ENCODE measurements around the gene LRRC38. TPM values are rescaled to one million over a fixed set of nuclear protein-coding genes. Genes with fewer than 3 reads are reported as not detected.

The LRRC38 gene
- total RNA-seq, 5 donors from 2014 or later (not counting 1 experiment from before 2014, with no cell fraction given) = 0.13 TPM; not detected in 4

DNA sequence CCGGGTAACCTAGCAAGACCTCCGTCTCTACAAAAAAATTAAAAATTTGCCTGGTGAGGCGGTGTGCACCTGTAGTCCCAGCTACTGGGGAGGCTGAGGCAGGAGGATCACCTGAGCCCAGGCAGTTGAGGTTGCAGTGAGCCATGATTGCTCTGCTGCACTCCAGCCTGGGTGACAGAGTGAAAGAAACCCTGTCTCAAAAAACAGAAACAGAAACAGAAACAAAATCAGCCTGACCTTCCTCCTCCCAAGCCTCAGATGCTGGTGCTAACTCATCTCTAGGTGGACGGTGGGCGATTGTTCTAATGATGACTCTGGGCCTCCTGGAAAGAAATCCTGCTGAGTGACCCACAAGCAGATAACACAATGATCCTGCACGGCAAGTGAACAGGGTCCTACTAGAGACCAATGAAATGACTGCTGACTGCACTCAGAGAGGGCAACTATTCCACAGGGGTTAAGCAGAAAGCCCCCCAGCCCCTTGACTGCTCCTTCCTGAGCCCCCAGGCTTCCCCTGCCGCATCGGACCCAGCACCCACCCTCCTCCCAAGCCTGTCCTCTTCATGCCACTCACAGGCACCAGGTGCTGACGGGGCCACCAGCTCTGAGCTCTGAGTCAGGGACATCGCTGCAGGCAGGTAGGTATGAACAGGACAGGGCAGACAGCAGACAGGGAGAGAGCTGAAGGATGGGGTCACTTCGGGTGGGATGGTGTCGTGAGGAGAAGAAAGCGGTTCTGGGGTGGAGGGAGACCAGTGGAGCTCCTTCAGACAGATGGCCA, 27.8 kb upstream of the LRRC38 start:
- H3K27me3 ChIP-seq (replicated peaks in 1 of 2; ENCODE audit: control insufficient read depth in 2 of 2, extremely low read depth in 1 of 2, insufficient read depth in 2 of 2, low read length in 1 of 2) = peaks cover 0 to 10% of the 10 kb centered on the region in 2 experiments
- POLR2A ChIA-PET = no interaction called here

DNA sequence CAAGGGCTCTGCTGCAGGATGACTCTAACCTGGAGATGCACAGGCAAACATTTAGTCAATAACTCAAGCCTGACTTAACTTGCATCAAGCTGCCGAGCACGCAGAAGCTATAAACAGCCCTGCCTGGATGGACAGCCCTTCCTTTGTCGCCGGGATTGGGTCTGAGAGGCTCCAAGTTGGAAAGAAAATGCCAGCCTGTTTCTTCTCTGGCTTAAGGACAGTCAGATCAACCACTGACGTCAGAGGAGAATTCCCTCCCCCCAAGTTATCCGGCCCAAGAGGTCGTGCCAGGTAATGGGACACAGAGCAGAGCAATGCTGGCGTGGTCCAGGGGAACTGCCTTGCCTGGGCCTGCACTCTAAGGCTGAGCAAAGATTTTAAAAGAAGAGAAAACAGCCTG, 27.1 kb upstream of the LRRC38 start:
- Mint-ChIP-seq H3K9me3 (no peaks in the 10 kb centered on the region), H3K27ac (no peak overlapping the region), H3K36me3 (no peaks in the 10 kb centered on the region), H3K4me1 (no peaks in the 10 kb centered on the region), H3K4me3 (no peak overlapping the region), H3K27me3 (peaks cover 3 to 4% of the 10 kb centered on the region in 2 donors)
- no peak overlapping the region for H3K27ac ChIP-seq (ENCODE audit: low read length)
- 86% methylated on average over 5 of the region's 8 CpGs for WGBS (ENCODE audit: insufficient coverage)
- H3K9me3 ChIP-seq = no peaks in the 10 kb centered on the region
- H3K4me3 ChIP-seq (ENCODE audit: control insufficient read depth in 1 of 2, extremely low read depth in 1 of 2, low read length in 1 of 2) = no peak overlapping the region
- peaks cover 0 to 14% of the 10 kb centered on the region in 2 experiments for H3K27me3 ChIP-seq (replicated peaks in 1 of 2; ENCODE audit: control insufficient read depth in 2 of 2, extremely low read depth in 1 of 2, insufficient read depth in 2 of 2, low read length in 1 of 2)
- DNase-seq = no peak
- ChIA-PET CTCF (no interaction called here), POLR2A (no interaction called here)
- no peaks in the 10 kb centered on the region for H3K4me1 ChIP-seq (ENCODE audit: control insufficient read depth in 1 of 2, extremely low read depth in 1 of 2, insufficient read depth in 2 of 2, low read length in 2 of 2)
- ATAC-seq (replicated peaks in 1 of 4) = no peak
- H3K36me3 ChIP-seq (ENCODE audit: control insufficient read depth in 2 of 2, extremely low read depth in 1 of 2, insufficient read depth in 1 of 2, low read length in 1 of 2) = no peaks in the 10 kb centered on the region

More for the DNA sequence above, 27.8 kb upstream of the LRRC38 start:
- H3K9me3 ChIP-seq = no peaks in the 10 kb centered on the region
- no peaks in the 10 kb centered on the region for H3K4me1 Mint-ChIP-seq
- H3K27ac ChIP-seq (ENCODE audit: low read length) = no peak overlapping the region
- no peak for DNase-seq
- H3K9me3 Mint-ChIP-seq = no peaks in the 10 kb centered on the region
- no peaks in the 10 kb centered on the region for H3K36me3 ChIP-seq (ENCODE audit: control insufficient read depth in 2 of 2, extremely low read depth in 1 of 2, insufficient read depth in 1 of 2, low read length in 1 of 2)
- 85% methylated on average over 12 of the region's 13 CpGs for WGBS (ENCODE audit: insufficient coverage)
- H3K4me3 ChIP-seq (ENCODE audit: control insufficient read depth in 1 of 2, extremely low read depth in 1 of 2, low read length in 1 of 2) = no peak overlapping the region
- H3K27ac Mint-ChIP-seq = no peak overlapping the region
- H3K27me3 Mint-ChIP-seq = peaks cover 7 to 9% of the 10 kb centered on the region in 2 donors
- CTCF ChIA-PET = no interaction called here
- no peaks in the 10 kb centered on the region for H3K4me1 ChIP-seq (ENCODE audit: control insufficient read depth in 1 of 2, extremely low read depth in 1 of 2, insufficient read depth in 2 of 2, low read length in 2 of 2)
- H3K36me3 Mint-ChIP-seq = no peaks in the 10 kb centered on the region
- no peak for ATAC-seq (replicated peaks in 1 of 4)
- H3K4me3 Mint-ChIP-seq = no peak overlapping the region

DNA sequence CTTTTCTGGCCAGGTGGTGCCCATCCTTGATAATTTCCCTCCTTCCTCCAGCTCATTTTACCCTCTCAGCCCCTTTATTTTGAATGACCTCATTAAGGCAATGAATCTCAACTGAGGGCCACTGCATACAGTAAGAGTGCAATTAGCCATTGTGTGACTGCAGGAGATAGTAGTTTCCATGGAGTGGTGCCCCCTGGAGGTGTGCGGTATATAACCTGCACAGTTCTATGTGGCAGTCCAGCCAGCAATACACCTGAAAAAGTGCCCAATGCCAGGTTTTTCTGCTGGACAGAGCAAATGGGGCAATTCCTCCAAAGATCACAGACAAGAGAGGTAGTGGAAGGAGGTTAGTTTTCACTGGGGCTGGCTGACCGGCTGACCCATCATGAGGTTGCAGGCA, 25.9 kb upstream of the LRRC38 start:
- DNase-seq = no peak
- H3K4me1 ChIP-seq (ENCODE audit: control insufficient read depth in 1 of 2, extremely low read depth in 1 of 2, insufficient read depth in 2 of 2, low read length in 2 of 2) = no peaks in the 10 kb centered on the region
- WGBS (ENCODE audit: insufficient coverage) = 100% methylated on average over 1 of the region's 2 CpGs
- no peaks in the 10 kb centered on the region for H3K4me1 Mint-ChIP-seq
- peaks cover 2 to 7% of the 10 kb centered on the region in 2 donors for H3K27me3 Mint-ChIP-seq
- no peak overlapping the region for H3K27ac Mint-ChIP-seq
- H3K4me3 ChIP-seq (ENCODE audit: control insufficient read depth in 1 of 2, extremely low read depth in 1 of 2, low read length in 1 of 2) = no peak overlapping the region
- H3K9me3 ChIP-seq = no peaks in the 10 kb centered on the region
- ATAC-seq (replicated peaks in 1 of 4) = no peak
- peaks cover 0 to 14% of the 10 kb centered on the region in 2 experiments for H3K27me3 ChIP-seq (replicated peaks in 1 of 2; ENCODE audit: control insufficient read depth in 2 of 2, extremely low read depth in 1 of 2, insufficient read depth in 2 of 2, low read length in 1 of 2)
- H3K4me3 Mint-ChIP-seq = no peak overlapping the region
- no peak overlapping the region for H3K27ac ChIP-seq (ENCODE audit: low read length)
- no peaks in the 10 kb centered on the region for H3K36me3 Mint-ChIP-seq
- H3K36me3 ChIP-seq (ENCODE audit: control insufficient read depth in 2 of 2, extremely low read depth in 1 of 2, insufficient read depth in 1 of 2, low read length in 1 of 2) = no peaks in the 10 kb centered on the region
- H3K9me3 Mint-ChIP-seq = no peaks in the 10 kb centered on the region
- CTCF ChIA-PET = interaction anchor here in 1 of 2 donors (0.6 kb wide), 1 partner anchor 21 kb away, joined by 8 read pairs; no protein-coding TSS in a partner anchor
- POLR2A ChIA-PET = no interaction called here

DNA sequence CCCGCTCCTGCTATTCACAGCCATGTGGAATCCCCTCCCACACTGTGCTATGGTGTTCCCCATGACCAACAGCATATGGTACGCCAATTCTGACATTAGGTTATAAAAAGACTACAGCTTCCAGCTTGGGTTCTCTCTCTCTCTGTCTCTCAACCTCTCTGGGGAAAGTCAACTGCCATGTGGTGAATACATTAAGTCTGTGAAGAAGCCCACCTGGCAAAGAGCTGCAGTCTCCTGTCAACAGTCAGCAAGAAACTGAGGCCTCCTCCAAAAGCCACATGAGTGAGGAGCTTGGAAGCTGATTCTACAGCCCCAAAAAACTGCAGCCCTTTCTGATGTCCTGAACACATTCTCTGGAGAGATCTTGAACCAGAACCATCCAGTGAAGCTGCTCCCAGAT, 25.0 kb upstream of the LRRC38 start:
- Mint-ChIP-seq H3K27me3 (peaks cover 0 to 7% of the 10 kb centered on the region in 2 donors), H3K4me3 (no peak overlapping the region)
- no peaks in the 10 kb centered on the region for H3K4me1 ChIP-seq (ENCODE audit: control insufficient read depth in 1 of 2, extremely low read depth in 1 of 2, insufficient read depth in 2 of 2, low read length in 2 of 2)

DNA sequence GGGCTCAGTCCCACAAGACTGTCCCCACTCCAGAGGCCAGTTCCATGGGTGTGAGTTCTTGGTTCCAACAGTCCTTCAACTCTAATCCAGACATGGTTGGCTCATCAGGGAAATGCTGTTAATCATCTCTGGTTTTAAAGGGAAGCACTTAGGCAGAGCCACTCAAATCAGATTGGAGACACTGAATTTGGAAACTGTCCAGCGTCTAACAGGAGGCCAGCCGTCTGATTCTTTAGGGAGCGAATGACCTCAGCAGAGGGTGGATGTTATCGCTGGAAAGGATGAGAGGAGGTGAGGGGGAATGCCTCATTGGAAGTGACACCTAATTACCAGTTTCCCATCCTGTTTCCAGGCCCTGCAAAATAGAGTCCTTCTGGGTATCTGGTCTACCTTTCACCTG, 22.8 kb upstream of the LRRC38 start:
- no peaks in the 10 kb centered on the region for H3K36me3 ChIP-seq (ENCODE audit: control insufficient read depth in 2 of 2, extremely low read depth in 1 of 2, insufficient read depth in 1 of 2, low read length in 1 of 2)
- 50% methylated on average over 1 of the region's 4 CpGs for WGBS (ENCODE audit: insufficient coverage)
- no peak overlapping the region for H3K27ac Mint-ChIP-seq
- H3K27me3 ChIP-seq (replicated peaks in 1 of 2; ENCODE audit: control insufficient read depth in 2 of 2, extremely low read depth in 1 of 2, insufficient read depth in 2 of 2, low read length in 1 of 2) = peaks cover 0 to 7% of the 10 kb centered on the region in 2 experiments
- H3K4me1 ChIP-seq (ENCODE audit: control insufficient read depth in 1 of 2, extremely low read depth in 1 of 2, insufficient read depth in 2 of 2, low read length in 2 of 2) = no peaks in the 10 kb centered on the region
- H3K36me3 Mint-ChIP-seq = no peaks in the 10 kb centered on the region
- no peaks in the 10 kb centered on the region for H3K4me1 Mint-ChIP-seq
- ChIA-PET CTCF (no interaction called here), POLR2A (no interaction called here)
- H3K4me3 ChIP-seq (ENCODE audit: control insufficient read depth in 1 of 2, extremely low read depth in 1 of 2, low read length in 1 of 2) = no peak overlapping the region
- no peak overlapping the region for H3K4me3 Mint-ChIP-seq
- ATAC-seq (replicated peaks in 1 of 4) (no peak), DNase-seq (no peak)
- H3K9me3 ChIP-seq = no peaks in the 10 kb centered on the region
- H3K27me3 Mint-ChIP-seq = peaks cover 0 to 7% of the 10 kb centered on the region in 2 donors
- no peaks in the 10 kb centered on the region for H3K9me3 Mint-ChIP-seq
- no peak overlapping the region for H3K27ac ChIP-seq (ENCODE audit: low read length)

More for the DNA sequence above, 25.0 kb upstream of the LRRC38 start:
- no peaks in the 10 kb centered on the region for H3K36me3 ChIP-seq (ENCODE audit: control insufficient read depth in 2 of 2, extremely low read depth in 1 of 2, insufficient read depth in 1 of 2, low read length in 1 of 2)
- Mint-ChIP-seq H3K36me3 (no peaks in the 10 kb centered on the region), H3K9me3 (no peaks in the 10 kb centered on the region), H3K27ac (no peak overlapping the region), H3K4me1 (no peaks in the 10 kb centered on the region)
- no peaks in the 10 kb centered on the region for H3K9me3 ChIP-seq
- no peak overlapping the region for H3K4me3 ChIP-seq (ENCODE audit: control insufficient read depth in 1 of 2, extremely low read depth in 1 of 2, low read length in 1 of 2)
- H3K27ac ChIP-seq (ENCODE audit: low read length) = no peak overlapping the region
- ChIA-PET CTCF (no interaction called here), POLR2A (no interaction called here)
- 100% methylated on average over 1 of the region's 2 CpGs for WGBS (ENCODE audit: insufficient coverage)
- ATAC-seq (replicated peaks in 1 of 4) (no peak), DNase-seq (no peak)
- H3K27me3 ChIP-seq (replicated peaks in 1 of 2; ENCODE audit: control insufficient read depth in 2 of 2, extremely low read depth in 1 of 2, insufficient read depth in 2 of 2, low read length in 1 of 2) = peaks cover 0 to 10% of the 10 kb centered on the region in 2 experiments

DNA sequence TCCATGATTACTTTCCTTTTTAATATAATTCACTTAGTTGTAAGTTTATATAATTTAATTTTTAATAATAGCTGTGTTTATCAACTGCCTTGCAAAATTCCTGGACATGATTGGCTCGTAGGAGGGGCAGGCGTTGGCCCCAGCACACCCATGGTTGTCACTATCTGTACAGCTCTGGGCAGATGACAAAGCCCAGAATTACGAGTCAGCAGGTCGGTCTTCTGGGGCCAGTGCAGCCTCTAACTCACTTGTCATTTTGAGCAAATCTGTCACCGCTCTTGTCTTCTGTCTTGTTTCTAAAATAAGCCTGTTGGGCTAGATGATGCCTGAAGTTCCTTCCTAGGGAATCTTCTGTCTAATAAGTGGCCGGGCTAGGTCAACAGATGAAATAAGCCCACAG, 21.4 kb upstream of the LRRC38 start:
- H3K36me3 ChIP-seq (ENCODE audit: control insufficient read depth in 2 of 2, extremely low read depth in 1 of 2, insufficient read depth in 1 of 2, low read length in 1 of 2) = no peaks in the 10 kb centered on the region
- Mint-ChIP-seq H3K9me3 (no peaks in the 10 kb centered on the region), H3K36me3 (no peaks in the 10 kb centered on the region), H3K4me3 (no peak overlapping the region), H3K27me3 (peaks cover 0 to 10% of the 10 kb centered on the region in 2 donors), H3K4me1 (peaks cover 1 to 6% (median 4%) of the 10 kb centered on the region in 3 donors), H3K27ac (no peak overlapping the region)
- no peak overlapping the region for H3K4me3 ChIP-seq (ENCODE audit: control insufficient read depth in 1 of 2, extremely low read depth in 1 of 2, low read length in 1 of 2)
- WGBS (ENCODE audit: insufficient coverage) = 81% methylated on average over 5 of the region's 6 CpGs
- DNase-seq = no peak
- H3K9me3 ChIP-seq = no peaks in the 10 kb centered on the region
- no peaks in the 10 kb centered on the region for H3K4me1 ChIP-seq (ENCODE audit: control insufficient read depth in 1 of 2, extremely low read depth in 1 of 2, insufficient read depth in 2 of 2, low read length in 2 of 2)
- ChIA-PET POLR2A (no interaction called here), CTCF (no interaction called here)
- H3K27ac ChIP-seq (ENCODE audit: low read length) = no peak overlapping the region
- peaks cover 0 to 4% of the 10 kb centered on the region in 2 experiments for H3K27me3 ChIP-seq (replicated peaks in 1 of 2; ENCODE audit: control insufficient read depth in 2 of 2, extremely low read depth in 1 of 2, insufficient read depth in 2 of 2, low read length in 1 of 2)
- ATAC-seq (replicated peaks in 1 of 4) = no peak
